Esophagus mucosa (tissue), 1 donor: ENCODE results near the gene CEP112. TPM values are rescaled to one million over a fixed set of nuclear protein-coding genes. Genes with fewer than 3 reads are reported as not detected.

ENCODE experiments used
- ATAC-seq: fragments of 200-7000 bp; cut with Tn5 transposase; one replicate; pipeline ENCODE4 v1.9.1; 2020
- total RNA-seq: library from RNA; stranded (reverse); gene quantifications from one replicate; pipeline ENCODE4 v1.2.4, GENCODE V29; 2023
- donor health status: DM: yes; HTN: yes; CAD: no.

The CEP112 gene
- total RNA-seq, 1 donor from 2014 or later, result 3.7 TPM

DNA sequence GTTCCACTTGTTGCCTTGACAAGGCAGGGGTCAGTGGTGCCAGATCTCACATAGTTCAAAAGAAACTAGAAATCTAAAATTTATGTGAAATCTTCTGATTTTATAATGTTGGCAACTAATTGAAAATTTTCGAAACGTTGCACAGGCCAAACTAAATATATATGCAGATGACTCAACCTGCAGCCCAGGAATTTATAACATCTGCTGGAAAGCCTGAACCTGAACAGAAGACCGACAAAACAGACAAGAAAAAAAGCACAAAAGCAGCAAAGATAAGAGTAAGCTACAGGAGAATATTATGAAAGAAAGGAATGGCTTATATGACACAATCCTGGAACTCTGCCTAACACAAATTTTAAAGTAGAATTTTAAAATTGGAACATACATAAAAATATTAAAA lies 207.6 kb downstream of the CEP112 start:
- no peak for ATAC-seq

DNA sequence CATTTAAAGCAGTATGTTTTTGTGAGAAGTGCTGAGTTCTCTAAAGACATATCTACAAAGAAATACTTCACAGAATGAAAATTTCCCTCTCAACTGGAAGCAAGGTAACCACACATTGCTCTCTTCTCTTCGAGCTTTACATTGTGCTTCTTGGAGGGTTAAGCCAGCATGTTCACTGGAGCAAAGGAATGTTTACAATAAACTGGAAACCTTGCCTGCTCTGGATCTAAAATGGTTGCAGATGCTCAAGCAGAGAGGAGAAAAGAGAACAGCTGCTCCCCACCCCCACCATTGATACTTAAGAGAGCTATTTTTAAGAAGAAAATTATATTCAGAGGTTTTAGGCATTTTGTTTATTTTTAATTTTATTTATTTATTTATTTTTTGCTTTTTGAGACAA lies 213.1 kb downstream of the CEP112 start:
- ATAC-seq, result no peak

DNA sequence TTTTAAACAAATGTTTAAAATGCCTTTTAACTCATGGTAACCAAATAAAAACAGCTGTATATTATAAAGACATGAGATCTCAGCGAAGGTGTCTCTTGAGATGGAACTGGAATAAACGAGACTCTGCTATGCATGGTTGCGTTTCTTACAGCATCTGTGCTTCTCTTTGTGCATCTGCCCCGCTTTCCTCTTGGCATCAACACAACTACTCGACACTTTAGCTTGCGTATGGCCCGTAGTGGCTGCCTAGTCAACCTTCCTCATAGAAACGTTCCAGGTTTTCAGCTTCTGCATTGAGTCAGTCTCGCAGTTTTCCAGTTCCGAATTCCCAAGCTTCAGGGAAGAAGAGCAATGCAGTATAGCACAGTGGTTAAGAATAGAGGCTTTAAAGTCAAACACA lies 214.9 kb downstream of the CEP112 start:
- no peak for ATAC-seq

DNA sequence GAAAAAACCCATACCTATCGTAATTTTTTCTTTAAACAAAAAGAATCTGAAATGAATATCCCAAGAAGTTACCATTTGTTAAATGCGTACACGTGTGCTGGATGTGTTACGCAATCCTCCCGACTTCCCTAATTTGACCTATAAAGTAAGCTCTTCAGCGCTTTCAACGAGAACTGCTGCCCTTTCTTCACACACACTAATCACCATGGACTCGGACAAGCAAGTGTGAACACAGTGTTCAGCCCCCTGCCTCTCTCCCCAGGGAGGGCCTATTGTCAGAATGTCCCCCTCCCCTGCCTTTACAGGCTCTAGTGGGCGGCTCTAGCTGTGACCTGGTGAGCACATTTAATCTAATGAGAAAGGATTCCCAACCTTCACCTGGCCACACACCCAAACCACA lies 216.1 kb downstream of the CEP112 start:
- no peak for ATAC-seq

DNA sequence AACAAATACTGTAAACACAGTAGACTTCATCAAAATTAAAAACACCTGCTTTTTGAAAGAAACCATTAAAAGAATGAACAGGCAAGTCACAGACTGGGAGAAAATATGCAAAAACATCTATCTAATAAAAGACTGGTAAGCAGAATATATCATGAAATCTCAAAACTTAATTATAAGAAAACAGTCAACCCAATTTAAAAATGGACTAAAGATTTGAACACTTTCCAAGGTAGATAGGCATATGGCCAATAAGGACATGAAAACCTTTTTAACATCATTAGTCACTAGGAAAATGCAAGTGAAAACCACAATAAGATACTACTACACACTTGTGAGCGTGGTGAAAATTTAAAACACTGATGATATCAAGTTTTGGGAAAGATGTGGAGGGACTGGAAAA lies 218.7 kb downstream of the CEP112 start:
- ATAC-seq, result no peak

DNA sequence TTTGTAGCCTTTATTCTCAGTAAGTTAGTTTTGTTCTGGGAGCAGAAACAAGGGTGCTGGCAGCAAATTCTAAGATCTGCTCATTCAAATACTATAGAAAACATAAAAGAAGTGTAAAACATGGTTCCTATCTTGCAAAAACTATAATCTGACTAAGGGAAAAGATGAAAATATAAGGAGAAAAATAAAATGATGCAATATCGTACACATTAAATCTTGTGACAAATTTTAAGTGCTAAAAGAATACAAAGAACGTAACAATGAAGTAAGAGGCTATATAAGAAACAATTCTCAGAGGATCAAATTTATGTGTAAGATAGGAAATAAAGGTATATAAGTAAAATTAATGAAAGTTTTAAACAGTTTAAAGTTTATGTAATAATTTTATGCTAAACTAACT lies 224.6 kb downstream of the CEP112 start:
- ATAC-seq, result no peak

DNA sequence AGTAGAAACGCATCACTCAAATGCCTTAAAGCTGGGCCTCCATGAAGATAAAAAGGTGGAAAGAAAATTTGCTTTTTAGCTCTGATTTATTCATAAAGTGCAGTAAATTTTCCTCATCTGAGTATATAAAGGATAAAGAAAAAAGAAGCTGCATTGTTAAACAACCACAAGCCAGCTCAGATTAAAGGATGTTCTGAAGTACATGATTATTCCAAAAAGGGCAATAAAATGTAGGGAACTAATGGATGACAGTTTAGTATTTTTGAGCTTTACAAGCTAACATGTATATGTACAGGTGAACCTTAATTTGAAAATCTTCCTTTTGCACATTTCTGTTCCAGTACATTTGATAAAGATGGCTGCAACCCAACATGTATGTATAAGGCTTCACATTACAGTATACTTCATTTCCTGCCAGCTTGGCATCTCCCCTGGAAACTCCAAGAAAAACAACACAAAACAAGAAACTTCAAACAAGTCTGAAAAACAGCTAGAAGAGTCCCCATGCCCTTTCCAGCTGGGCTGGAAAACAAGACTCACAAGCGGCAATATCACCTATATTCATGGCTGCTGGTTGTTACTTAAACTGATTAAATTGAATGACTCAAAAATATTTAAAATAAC lies 225.7 kb downstream of the CEP112 start:
- no peak for ATAC-seq

DNA sequence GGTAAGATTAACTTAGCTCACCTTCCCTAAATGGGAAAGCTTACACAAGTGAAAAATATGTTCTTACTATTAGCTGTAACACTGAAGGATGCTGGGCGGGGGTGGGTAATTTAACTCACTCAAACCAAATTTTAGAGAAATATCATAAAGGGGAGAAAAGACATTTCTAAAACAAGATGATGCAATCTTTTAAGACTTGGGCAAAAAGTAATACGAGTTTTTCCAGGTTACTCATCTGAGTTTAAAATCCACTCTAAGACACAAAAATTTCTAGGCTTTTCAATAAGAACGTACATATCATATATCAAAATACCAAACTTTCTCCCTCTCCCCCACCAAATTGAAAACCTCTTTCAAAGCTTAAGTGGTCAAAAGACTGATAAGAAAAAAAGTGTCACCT lies 228.8 kb downstream of the CEP112 start:
- ATAC-seq, result no peak

DNA sequence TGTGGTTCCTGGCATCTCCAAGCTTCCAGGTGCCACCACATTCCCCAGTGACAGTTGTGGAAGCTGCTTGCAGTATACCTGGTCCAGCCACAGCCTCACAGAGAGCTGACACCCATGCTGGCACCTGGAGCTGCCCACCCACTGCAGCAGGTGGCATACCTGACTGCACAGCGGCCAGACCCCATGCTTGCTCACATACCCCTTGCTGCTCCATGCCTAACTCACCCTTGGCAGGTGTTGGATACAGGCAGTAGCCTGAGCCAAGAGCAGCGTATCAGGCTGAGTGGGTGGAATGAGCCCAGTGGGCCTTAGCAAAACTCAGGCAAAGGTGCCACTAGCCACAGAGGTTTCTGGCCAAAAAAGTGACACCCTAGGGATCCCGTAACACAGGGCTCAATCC lies 232.3 kb downstream of the CEP112 start:
- no peak for ATAC-seq

DNA sequence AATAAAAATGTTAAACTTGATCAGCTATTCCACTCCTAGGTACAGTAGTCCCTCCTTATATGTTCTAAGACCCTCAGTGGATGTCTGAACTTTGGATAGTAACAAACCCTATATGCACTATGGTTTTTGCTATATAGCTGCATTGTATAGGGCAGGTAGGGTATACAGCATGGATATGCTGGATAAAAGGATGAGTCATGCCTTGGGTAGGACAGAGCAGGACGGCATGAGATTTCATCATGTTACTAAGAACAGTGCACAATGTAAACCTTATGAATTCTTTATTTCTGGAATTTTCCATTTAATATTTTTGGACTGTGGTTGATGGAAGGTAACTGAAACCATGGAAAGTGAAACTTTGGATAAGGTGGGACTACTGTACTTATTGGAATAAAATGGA lies 235.1 kb downstream of the CEP112 start:
- peak; percentile 76 for ATAC-seq

DNA sequence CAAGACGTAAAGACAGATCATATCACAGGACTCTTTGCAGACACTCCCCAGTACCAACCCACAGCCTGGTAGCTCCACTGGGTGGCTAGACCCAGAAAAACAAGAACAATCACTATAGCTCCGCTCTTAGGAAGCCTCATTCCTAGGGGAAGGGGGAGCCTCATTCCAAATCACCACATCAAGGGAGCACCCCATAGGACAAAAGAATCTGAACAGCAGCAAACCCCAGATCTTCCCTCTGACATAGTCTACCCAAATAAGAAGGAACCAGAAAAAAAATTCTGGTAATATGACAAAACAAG lies 237.8 kb downstream of the CEP112 start:
- no peak for ATAC-seq

DNA sequence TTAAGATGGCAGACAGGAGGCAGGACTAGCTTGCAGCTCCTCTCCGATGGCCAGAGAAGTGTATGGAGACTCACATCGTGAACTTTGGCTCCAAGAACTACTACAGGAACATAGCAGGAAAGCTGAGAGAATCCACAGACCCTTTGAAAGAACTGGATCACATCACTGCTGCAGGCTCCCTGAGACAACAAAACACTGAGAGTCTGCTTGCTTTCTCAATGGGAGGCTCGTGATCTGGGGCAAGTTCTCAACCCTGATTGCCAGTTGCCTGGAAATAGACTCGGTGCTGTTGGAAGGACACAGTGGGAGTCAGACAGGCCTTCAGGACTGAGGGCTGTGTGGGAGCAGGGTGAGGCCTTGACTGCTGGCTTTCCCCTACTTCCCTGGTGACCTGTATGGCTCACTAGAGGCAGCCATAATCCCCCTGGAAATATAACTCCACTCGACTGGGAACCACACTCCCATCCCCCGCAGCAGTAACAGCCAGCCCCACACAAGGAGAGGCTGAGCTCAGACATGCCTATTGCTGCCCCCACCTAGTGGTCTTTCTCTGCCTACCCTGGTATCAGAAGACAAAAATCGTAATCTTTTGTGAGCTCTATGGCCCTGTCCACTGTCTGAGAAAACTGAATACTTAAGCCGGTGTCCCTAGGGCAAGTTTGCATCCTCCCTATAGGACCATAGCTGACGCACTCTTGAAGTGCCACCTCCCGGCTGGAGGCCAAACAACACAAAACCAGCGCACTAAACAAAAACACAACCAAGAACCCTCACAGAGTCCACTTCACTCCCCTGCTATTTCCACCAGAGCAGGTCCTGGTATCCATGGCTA lies 238.4 kb downstream of the CEP112 start:
- no peak for ATAC-seq

DNA sequence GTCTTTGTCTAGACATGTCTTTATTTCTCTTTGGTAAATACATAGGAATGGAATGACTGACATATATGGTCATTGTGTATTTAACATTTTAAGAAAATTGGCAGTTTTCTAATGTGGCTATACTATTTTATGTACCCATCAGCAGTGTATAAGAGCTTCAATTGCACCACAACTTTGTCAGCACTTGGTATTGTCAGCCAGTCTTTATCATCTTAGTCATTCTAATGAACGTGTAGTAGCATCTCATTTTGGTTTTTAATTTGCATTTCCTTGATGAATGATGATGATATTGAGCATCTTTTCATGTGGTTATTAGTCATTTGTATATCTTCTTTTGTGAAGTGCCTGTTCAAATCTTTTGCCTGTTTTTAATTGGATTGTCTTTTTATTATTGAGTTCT lies 239.3 kb downstream of the CEP112 start:
- ATAC-seq, result no peak

DNA sequence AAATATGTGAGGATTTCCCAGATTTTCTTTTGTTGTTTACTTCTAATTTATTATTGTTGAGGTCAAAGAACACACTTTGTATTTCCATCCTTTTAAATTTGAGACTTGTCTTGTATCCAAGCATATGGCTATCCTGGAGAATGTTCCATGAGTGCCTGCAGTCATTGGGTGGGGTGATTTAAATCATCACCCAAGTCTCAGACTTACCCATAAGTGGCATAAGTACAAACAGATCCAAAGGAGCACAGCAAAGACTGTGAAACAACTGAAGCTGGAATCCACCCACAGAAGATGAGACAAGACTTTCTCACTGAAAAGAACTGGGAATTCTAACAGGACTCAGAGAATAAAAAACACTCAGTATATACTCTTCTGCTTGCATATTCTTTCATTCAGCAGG lies 239.9 kb downstream of the CEP112 start:
- no peak for ATAC-seq

DNA sequence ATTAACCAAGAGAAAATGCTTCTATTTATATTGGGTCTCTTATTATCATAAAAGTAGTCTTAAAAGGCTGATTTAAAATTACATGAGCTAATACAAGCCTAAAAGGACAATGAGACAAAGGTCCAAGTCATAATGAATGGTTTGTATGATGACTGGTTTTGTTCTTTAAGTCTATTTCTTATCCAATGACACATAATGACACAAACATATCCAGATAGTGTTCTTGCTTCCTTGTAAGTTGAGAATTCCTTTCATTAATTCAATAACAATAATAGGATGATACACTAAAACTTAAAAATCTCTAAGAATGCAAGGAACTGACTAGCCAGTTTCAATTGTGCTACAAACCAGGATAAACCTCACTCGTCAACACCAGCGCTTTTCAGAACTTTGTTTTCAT lies 244.1 kb downstream of the CEP112 start:
- ATAC-seq, result no peak

DNA sequence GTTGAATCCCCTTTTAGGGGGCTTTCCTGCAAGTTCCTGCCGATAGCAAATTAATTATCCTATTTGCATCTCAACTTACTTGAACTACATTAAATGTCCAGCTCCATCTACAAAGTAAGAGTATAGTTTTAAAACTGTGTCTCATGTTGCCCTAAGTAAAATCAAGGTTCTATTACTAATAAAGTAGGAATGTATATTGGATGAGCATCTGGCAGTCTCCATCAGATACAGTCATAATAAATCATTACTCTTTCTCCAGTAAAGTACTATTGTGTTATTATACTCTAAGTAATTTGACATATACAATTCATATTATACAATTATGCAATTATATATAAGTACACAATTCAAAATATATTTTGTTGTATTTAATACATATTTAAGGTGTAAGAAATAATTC lies 249.3 kb downstream of the CEP112 start:
- no peak for ATAC-seq

DNA sequence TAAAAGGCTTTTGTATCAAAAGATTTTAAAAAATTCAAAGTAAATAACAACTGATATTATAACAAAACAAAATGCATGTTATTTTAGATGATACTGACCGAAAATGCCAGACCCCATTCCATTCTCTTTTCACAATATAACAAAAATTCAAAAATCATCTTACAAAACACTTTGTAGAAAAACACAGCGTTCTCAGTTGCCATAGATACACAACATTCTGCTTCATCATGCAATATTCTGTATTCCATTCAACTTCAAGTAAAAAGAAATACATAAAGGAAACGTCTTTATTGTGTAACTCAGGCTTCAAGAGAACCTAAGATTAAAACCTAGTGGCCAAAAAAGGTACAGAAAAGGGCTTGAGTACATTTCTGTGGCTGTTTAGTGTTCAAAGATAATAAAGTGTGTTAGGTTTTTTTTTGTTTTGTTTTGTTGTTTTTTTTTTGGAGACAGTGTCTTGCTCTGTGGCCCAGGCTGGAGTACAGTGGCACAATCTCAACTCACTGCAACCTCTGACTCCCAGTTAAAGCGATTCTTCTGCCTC lies 250.5 kb downstream of the CEP112 start:
- no peak for ATAC-seq

DNA sequence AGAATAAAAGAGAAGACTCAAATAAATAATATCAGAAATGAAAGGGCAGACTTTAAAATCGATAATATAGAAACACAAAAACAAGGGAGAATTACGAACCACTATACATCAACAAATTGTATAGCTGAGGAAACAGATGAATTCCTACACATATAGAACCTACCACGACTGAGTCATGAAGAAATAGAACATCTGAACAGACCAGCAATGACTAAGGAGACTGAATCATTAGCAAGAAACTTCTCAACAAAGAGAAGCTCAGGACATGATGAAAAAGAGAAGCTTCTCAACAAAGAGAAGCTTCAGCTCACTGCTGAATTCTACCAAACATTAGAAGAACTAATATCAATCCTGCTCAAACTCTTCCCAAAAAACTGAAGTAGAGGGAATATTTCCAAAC lies 255.9 kb downstream of the CEP112 start:
- ATAC-seq, result no peak

DNA sequence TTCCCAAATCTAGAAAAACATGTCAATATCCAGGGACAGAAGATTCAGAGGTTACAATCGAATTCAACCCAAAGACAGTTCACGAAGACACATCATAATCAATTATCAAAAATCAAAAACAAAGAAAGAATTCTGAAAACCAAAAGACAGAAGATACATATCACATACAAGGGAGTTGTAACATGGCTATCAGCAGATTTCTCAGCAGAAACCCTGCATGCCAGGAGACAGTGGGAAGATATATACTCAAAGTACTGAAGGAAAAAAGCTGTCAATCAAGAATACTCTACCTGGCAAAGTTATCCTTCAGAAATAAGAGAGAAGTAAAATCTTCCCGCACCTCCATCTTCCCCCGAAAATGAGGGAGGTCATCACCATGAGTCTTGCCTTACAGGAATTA lies 258.6 kb downstream of the CEP112 start:
- no peak for ATAC-seq

DNA sequence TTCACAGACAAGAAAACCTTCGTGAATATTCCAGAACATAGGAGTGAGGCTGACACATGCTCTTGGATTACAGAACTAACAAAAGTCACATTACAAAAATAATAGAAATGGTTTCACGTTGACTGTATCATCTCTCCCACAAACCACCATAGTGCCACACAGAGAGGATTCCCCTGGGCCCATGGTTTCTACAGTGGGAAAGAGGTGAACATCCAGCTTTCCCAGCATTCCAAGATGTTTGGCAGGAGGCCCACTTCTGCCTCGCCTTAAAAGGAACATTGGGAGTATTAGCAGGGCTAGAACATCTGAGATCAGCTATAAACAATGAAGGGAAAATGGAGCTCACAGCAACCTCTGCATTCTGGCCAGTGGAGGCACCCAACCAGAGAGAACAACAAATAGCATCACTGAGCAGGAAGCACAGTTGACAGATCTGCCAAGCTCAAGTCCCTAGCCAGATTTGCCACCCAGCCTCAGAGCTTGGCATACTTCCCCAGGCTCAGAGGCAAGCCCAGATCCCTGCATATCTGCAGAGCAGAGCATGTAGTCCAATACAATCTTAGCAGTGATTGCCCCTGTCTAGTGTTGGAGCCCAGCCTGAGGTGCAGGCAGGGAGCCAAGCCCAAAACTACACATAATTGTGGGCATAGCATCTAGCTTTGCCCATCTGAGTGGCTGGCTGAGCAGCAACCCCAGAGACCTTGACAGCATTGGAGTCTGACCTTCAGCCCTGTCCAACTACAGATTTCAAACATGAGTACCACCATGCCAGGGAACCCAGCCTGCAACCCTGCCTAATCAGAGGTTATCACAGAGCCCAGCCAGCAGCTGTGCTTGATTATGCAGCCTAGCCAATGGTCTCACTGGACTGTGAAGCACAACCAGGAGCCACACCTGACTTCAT lies 260.4 kb downstream of the CEP112 start:
- ATAC-seq, result no peak

DNA sequence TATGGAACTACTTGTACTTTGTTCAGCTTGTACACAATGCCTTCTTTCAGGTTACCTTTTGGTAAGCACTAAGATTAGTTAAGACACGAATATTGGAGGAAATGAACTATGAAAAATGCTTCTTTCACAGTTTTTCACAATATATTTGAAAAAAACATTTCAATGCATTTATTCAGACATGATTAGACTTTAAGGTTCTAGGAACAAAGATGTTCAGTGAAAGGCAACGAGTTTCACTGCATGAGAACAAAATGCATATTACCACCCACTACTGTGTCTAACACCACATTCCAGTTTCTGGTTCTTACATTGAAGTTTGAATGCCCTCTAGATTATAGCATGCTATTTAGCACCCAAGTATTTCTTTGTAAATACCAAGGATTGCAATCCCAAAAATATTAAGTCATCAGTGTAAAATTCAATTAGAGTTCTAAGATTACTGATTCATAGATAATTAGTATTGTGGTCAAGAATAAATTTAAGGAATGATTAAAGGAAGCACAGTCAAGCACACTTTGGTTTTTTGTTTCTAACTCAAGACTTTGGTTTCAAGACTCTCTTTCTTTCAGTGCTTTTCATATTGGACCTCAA lies 261.7 kb downstream of the CEP112 start:
- ATAC-seq, result no peak

DNA sequence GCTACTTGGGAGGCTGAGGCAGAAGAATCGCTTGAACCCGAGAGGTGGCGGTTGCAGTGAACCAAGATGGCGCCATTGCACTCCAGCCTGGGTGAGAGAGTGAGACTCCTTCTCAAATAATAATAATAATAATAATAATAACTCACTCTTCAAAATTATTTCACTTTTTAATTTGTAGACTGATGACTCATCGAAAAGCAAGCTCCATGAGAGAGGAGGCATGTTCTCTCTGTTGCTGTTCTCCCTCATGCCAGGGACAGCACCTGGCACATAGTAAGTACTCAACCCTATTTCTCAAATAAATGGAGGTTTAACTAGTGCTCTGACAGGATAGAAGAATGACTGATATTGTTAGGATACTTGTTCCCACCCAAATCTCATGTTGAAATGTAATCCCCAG lies 265.3 kb downstream of the CEP112 start:
- no peak for ATAC-seq
